HG02610 (cell line): ENCODE data around the gene MYCN.
"Not testable (repeated sequence)": the region's sequence is repeated elsewhere in the genome, so short reads cannot be mapped to it uniquely, and the experiment has no call there.

Source experiments
- ATAC-seq: cut with Tn5 transposase; IDR thresholded peaks from one replicate; pipeline ENCODE4 v1.9.1; 2021; ENCODE audit warnings: mild to moderate bottlenecking, moderate library complexity; ENCODE audit not compliant: unreplicated experiment

Gene MYCN

DNA sequence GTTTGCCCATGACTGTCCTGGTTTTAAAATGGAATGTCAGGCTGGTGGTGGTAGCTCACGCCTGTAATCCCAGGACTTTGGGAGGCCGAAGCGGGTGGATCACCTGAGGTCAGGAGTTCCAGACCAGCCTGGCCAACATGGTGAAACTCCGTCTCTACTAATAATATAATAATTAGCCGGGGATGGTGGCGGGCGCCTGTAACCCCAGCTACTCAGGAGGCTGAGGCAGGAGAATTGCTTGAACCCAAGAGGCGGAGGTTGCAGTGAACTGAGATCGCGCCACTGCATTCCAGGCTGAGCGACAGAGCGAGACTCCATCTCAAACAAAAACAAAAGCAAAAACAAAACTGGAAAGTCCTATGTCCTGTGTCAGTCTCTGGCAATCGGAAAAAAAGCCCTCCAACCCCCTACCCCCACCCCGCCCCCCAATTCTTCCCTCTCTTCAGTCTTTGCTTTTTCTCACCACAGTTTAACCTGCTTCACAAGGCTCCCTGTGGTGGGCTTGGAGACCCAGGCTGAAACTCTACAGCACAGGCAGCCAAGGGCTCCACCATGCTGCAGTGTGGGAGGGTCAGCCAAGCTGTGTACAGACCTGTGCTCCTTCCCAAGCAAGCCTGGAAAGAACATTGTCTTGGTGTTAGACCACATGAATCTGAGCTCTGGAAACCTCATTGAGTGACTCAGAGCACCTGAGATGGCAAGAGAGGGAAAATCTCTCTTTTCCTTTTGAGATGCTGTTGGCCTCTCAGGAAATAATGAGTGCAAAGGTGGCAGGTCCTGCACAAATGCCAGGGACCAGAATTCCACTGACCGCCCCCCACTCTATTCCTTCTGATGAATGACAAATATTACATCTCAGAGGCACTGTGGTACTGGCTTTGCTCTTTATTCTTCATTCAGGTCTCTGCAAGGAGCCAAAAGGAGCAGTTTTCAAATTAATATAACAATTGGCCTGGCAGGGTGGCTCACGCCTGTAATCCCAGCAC is 16.7 kb downstream of the MYCN start:
- ATAC-seq: no peak

DNA sequence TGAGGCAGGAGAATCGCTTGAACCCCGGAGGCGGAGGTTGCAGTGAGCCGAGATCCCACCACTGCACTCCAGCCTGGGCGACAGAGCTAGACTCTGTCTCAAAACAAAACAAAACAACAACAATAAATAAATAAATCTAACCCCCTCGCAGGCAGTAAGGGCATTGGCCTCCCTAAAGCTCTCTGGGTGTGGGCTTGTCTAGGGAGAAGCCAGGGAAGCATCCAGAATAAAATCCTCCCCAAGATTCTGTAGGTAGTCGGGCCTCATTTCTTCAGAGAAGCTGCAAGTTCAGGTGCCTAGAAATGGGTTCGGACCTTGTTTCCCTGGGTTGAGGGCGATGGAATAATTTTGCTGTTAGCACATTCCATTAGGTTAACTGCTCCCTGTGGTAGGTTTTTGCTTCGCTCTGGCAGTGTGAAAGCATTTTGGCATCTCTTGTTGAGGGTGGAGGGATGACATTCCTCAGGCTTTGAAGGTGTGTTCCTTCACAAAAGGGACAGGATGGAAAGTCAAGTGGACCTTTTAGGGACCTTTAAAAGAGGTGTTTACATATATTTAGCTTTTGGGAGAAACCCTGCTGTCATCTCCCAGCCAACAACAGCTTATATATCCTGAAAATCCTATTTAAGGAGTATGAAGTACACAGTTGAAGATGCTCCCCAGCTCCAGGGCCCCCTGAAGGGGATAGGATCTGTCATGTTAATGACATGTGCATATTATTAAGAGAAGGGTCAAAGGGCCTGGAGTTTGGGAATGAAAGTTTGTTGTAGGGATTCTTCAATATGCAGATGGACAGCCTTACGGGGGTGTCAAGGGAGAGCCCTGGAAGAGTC is 17.7 kb downstream of the MYCN start:
- no peak for ATAC-seq

DNA sequence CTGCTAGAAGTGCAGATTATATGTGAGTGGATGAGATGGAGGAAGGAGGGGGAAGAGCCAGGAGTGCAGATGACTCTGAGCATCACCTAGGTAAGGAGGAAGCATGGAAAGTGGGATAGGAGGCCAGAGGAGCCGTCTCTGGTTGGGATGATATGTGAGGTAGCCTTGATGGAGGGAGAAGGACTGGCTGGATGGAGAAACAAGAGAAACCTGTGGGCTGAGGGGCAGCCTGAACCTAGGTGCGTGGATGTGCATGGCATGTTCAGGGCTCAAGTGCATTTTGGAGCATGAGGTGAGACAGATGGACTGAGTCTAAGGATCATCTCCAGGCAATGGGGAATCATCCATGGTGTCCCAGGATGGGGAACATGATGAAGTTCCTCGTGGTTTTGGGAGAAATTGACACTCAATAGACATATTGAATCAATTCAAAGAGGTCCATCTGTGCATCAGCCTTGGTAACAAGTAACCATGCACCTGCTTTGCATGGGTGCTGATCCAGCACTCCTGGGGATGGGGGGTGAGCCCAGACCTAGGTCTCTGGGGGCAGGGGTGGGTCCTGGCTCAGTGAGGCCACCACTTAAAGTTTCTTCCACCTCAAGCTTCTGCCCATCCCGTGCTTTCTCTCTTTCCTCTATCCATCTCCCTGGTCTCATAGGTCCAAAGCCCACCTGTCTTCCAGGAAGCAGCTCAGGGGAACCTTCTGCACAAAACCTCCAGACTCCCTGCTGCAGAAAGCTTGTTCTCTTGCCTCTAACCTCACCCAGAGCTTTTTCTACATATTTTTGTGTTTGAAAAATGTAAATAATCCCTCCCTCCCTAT is 19.2 kb downstream of the MYCN start:
- ATAC-seq: no peak

DNA sequence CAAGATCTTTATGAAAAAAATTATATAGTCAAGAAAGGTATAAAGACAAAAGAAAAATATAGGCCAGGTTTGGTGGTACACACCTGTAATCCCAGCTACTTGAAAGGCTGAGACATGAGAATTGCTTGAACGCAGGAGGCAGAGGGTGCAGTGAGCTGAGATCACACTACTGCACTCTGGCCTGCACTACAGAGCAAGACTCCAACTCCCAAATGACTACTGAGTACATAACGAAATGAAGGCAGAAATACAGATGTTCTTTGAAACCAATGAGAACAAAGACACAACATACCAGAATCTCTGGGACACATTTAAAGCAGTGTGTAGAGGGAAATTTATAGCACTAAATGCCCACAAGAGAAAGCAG is 19.8 kb downstream of the MYCN start:
- ATAC-seq: not testable (repeated sequence)

DNA sequence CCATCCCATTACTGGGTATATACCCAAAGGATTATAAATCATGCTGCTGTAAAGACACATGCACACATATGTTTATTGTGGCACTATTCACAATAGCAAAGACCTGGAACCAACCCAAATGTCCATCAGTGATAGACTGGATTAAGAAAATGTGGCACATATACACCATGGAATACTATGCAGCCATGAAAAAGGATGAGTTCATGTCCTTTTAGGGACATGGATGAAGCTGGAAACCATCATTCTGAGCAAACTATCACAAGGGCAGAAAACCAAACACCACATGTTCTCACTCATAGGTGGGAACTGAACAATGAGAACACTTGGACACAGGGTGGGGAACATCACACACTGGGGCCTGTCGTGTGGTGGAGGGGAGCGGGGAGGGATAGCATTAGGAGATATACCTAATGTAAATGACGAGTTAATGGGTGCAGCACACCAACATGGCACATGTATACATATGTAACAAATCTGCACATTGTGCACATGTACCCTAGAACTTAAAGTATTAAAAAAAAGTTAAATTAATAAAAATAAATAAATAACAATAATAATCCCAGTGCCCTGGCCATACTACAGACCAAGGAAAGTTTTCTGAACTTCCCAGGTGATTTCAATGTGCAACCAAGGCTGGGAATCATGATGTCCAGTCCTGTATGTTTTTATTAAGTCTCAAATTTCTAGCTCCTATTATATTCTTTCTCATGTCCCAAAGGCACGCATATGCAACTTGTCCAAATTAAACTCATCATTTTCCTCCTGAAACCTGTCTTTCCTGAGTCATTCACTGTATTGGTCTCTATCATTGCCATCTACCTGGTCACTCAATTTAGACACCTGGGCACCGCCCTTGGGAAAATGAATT is 23.0 kb downstream of the MYCN start:
- ATAC-seq: not testable (repeated sequence)

DNA sequence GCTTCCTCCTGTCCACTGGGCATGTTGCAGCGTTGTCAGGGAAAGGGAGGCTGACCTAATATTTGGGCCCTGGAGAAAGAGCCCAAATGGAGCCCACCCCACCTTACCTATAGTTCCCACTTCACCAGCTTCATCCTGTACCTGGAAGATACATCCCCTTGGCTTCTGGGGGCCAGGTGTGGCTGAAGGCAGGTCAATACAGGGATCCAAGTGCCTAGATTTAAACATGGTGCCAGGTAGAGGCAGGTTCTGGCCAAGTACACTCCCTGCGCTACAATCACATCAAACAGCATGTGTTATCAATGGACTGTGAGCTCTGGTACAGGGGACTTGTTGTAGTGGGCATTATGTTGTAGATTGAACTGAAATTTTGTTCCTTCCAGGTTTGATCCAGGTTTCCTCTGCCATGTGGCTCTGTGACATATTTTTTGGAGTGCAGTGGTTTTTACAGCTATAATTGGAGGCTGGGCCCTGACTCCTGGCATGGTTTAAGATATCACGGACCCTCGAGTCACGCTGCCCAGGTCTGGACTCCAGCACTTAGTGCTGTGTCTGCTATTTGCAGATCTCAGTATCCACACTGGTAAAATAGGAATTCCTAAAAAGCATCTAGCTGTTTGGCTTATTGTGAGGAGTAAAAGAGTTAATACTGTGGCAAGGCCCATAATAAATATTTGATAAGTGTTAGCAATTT is 23.8 kb downstream of the MYCN start:
- ATAC-seq: no peak

DNA sequence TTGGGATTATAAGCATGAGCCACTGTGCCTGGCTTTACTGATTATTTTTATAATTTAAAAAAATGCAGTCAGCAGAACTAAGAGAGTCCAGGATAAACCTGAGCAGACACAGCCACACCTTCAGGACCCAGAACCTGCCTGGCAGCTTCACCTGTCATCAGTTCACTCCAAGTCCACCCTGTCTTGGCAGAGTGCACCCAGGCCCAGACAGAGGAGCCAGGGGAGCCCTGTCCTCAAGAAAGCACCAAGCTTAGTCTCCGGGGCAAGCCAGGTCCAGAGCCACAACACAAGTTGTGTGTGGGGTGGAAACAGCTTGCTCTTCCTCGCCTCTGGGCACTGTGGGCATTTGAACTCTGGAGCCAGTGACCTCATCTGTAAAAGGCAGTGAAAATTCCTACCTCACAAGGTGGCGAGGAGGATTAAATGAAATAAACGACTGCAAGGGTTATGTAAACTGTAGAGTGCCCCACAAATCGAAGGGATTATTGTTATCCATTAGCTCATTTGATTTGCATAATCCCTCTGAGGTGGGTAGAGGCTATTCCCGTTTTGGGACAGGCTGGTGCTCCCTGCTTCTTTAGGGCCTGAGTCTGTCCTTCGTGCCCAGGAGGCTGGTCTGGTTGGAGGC is 24.7 kb downstream of the MYCN start:
- ATAC-seq: no peak

DNA sequence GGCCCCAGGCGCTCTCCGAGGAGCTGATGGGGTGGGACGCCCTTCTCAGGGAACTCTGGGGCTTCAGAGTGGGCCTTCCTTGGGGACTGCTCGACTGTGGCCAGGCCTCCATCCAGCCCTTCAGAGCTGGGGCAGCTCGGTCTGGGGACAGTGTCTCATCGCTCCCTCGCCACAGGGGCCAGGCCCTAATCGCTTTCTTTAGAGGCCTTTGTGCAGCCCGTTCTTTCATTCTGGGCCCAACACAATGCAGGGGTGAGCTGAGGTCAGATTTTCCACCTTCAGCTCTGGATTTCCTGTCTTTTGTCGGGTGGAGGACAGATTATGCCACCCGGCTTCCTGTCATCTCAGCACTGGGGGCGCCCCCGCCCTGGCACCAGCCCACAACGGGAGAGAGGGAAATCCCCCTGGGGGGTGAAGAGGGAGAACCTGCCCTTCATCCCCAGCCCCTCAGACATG is 25.2 kb downstream of the MYCN start:
- no peak for ATAC-seq

DNA sequence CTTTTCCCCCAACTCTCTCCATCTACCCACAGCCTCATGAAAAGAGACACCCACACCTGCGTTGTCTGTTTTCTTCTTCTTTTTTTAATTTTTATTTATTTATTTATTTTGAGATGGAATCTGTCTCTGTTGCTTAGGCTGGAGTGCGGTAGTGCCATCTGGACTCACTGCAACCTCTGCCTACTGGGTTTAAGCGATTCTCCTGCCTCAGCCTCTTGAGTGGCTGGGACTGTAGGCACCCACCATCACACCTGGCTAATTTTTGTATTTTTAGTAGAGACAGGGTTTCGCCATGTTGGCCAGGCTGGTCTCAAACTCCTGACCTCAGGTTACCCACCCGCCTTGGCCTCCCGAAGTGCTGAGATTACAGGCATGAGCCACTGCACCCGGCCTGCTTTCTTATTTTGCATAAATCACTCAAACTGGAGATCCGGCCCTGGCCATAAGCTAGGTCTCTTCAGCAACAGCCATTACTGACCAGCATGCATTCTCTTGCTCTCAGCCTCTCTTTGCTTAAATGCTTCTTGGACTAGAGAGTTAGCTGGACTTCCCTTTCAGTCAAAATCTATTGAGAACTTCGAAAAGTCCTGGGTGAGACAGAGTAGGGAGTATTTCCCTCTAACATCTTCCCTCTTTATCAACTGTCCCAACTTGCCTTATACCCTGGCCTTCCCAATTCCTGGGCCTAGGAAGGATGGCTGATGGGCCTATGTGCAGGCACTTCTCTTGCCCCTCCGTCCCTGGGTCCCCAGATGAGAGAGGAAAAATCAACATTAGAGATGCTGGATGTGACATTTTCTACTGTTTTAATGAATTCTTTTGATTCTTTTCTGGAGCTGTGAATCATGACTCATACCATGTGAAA is 27.3 kb downstream of the MYCN start:
- no peak for ATAC-seq

DNA sequence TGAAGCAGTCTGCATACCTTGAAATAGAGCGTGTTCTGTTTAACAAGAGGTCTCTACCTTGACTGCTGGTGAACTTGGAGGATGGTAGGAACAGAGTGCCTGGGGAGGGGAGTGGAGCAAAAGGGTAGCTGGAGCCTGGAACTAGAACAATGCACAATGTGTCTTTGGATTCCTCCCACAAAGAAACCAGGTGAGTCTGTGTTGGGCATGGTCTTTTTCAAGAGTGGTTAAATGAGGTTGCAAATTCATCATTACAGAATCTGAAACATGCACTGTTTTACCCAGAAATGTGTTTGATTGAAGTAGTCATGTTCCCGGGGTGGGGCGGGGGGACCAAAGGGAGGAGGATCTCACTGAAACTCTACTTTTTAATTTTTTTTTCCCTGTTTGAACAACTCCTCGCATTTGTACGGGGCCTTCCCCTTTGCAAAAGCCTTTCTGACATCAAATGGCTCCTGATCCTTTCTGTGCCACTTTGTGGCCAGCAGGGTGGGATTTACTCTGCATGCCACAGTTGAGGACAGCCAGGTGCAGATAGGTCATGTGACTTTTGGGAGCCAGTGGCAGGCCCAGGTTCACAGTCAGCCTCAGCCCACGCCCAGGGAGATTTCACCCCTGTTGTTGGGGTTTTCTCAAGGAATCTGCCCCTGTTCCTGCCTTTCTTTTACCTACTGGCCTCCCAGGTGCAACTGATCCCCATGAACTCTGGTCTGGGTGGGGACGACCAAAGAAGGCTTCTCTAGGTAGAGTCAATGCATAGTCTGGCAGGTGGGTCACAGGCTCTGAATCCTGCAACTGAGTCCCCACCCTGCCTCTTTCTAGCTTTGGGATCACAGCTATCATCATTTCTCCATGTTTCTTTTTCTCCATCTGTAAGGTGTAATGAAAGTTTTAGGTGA is 28.2 kb downstream of the MYCN start:
- ATAC-seq: no peak

DNA sequence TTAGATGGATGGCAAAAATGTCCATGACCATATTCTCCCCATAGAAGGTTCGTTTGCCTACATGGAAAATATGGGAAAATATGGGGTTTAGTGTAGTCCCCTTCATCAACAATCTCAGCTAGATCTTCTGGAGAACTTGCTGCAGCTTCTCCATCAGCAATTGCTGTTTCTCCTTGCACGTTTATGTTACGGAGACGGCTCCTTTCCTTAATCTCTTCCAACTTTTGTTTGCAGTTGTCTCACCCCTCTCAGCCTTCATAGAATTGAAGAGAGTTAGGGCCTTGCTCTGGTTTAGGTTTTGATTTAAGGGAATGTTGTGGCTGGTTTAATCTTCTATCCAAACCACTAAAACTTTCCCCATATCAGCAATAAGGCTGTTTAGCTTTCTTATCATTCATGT is 28.9 kb downstream of the MYCN start:
- ATAC-seq: no peak

DNA sequence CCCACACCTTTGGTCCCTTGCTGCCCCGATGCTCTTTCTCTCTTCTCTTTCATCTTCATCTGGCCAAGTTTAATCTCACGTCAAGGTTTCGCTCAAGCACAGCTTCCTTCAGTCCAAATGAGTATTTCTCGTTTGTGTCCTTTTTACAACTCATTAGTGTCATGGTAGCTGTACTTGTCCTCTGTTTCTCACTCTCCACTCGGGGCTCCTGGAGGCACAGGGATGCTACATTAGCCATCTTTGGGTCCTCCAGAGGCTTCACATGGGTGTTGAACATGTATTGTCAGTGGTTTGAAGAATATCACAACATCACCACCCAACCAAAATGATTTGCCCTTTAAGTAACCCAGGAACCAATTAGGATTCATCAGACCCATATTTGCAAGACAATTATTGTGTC is 30.4 kb downstream of the MYCN start:
- ATAC-seq: no peak

DNA sequence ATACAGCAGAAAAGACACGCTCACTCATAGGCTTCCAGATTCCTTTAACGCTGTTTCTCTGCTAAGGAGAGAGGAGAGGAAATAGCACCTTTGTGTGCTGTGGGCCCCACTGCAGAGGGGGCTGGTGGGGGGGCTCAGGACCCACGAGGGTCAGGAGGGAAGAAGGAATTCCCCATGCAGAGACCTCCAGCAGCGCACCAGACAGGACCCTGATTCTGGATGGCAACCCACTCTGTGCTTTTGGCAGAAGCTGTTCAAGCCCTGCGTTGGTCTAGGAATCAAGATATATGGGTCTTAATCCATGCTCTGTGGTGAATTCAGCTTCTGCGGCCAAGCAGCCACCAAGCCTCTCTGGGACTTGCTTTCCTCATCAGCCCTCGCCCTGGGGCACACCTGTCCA is 31.0 kb downstream of the MYCN start:
- no peak for ATAC-seq

DNA sequence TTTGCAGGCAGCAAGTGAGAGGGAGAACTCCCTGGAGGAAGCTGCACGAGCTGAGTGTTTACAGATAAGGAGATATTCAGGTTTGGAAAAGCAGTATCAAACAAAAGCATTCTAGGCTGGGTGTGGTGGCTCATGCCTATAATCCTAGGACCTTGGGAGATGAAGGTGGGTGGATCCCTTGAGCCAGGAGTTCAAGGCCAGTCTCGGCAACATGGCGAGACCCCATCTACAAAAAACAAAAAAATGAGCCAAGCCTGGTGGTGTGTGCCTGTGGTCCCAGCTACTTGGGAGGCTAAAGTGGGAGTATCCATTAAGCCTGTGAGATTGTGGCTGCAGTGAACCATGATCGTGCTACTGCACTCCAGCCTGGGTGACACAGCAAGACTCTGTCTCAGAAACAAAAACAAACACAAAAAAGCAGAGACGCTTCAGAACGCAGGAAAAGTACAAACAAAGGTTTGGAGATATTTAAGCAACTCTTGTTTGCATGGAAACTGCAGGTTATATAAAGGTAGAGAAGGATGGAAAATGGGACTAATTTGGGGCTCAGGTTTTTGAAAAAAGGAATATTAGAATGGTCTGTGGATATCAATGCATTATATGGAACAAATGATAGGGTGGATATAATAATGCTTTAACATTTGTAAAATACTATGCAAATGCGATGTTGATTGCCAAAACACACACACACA is 31.6 kb downstream of the MYCN start:
- no peak for ATAC-seq

DNA sequence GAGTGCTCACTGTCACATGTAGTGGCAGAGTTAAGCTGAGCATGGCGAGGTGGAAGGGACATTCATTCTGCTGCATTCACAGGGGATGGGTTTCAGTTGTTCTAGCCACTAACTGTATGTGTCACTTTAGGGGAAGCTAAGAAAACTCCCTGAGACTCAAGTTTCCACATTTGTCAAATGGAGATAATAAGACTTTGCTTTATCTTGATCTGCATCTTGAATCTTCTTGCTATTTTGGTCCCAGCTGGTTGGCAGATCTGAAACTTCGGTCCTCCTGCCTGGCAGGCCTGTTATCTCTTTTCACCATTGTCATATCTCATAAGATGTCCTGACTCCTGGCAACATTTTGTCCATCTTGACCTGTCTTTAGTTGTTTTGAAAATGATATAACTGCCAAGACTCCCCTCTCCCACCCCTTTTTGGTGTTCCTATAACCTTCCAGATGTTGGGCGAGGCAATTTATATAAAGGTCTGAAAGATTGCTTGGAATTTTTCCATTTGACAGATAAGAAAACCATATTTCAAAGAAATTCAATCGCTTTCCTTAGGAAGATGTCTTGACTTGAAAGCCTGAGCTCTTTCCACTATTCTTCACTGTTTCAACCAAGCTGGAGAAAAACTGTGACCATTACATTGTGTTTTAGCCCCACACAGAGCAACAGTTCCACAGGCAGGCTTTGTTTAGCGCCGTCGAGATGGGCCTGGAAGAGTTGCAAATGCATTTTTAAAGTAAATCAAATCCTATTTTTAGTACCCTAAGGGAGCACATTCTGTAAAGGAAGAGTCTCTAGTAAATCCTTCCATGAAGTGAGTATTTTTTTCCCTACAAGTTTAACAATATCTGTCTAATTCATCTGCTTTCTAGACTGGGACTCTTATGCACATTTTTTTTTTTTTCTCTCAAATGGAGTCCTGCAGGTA is 33.4 kb downstream of the MYCN start:
- ATAC-seq: no peak
